Epithelial cell of alveolus of lung (primary cell): Measurements from ENCODE around the gene SURF6. TPM values are rescaled to one million over a fixed set of nuclear protein-coding genes. Genes with fewer than 3 reads are reported as not detected.

Experiments
- total RNA-seq: library from RNA; depleted of rRNA; stranded (reverse); fragments of >200 nt; gene quantifications from 2 replicates; pipeline ENCODE4 v1.2.1, GENCODE V29; 2015

The SURF6 gene
- total RNA-seq: 12.8 and 18.4 TPM in 2 replicates

DNA sequence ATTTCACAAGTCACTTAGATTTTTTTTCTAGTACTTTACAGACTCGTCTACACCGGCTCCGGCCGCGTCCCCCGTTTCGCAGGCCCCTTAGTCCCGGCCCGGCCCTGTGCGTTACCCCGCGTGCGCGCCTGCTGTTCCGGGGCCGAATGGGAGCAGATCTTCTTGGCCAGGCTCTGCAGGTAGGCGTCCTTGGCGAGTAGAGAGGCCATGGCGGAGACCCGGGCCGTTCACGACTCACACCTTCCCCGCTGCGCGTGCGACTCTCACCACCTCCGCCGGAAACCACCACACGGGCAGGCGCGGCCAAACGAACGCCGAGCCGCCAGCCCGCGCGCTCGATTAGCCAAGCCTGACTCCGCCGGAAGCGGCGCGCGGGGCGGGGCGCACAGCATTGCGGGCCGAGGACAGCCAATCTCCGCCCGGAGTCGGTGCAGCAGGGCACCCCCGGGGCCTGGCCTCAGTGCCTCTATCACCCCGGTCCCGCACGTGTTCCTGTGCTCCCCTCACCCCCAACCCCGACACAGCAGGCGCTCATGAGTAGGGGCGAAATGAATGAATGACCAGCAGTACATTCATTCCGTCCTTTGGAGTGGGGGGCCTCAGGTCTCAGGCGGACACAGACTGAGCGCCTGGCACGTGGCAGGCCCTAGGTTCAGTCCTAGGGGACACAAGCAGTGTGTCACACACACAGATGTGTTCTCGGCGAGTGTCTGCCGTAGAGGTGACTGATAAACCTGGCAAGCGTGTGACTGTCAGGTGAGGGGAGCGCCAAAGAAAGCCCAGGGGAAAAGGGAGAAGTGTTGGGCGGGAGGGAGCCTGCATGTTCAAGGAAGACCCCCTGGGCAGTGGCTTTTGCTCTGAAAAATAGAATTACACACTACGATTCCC, at the start of gene SURF6:
TSS of gene SURF6 (minus strand) at position 265 of the 888 bp plus-strand sequence. CDS start at position 209, 56 bp downstream.

DNA sequence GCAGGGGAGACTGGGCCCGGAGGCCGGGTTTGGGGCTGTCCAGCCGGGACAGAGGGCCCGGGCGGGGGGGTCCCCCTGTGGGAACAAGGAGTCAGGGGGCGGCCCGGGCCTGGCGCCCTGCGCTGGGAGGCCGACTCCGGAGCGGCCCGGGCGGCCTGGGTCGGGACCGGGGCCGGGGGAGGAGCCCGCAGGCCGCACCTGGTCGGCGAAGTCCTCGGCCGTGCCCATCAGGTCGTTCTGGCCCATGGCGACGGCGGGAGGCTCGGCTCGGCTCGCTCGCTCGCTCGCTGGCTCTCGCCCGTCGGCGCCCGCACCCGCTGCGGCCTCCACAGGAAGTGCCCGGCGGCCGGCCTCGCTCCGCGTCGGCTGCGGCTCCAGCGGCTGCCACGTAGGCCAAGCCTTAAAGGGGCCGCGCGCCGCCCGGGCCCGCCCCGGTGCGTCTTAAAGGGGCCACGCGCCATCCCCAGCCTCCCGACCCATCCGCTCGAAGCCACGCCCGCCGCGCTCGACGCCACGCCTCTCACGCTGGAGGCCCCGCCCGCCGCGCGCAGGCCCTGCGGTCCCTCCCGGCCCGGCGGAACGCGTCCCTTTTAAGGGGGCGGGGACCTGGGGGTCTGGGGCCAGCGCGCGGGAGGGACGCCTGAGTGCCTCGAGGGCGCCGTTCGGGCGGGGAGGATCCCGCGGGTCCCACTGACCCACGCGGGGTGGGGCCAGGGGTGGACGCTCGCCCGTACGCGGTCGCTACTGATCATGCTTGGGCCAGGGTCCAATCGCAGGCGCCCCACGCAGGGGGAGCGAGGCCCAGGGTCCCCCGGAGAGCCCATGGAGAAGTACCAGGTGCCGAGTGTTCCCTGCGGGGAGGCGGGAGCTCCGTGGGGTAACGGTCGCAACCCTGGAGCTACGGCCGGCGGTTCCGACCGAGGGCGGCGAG, 40.0 kb upstream of the SURF6 start, which contains the start of the genes STKLD1 and SURF4:
TSS of gene STKLD1 (plus strand) at position 643 of the 931 bp plus-strand sequence. CDS start at position 751, 108 bp downstream.
TSS of gene SURF4 (minus strand) at position 337 of the 931 bp plus-strand sequence. CDS start at position 246, 91 bp downstream.

DNA sequence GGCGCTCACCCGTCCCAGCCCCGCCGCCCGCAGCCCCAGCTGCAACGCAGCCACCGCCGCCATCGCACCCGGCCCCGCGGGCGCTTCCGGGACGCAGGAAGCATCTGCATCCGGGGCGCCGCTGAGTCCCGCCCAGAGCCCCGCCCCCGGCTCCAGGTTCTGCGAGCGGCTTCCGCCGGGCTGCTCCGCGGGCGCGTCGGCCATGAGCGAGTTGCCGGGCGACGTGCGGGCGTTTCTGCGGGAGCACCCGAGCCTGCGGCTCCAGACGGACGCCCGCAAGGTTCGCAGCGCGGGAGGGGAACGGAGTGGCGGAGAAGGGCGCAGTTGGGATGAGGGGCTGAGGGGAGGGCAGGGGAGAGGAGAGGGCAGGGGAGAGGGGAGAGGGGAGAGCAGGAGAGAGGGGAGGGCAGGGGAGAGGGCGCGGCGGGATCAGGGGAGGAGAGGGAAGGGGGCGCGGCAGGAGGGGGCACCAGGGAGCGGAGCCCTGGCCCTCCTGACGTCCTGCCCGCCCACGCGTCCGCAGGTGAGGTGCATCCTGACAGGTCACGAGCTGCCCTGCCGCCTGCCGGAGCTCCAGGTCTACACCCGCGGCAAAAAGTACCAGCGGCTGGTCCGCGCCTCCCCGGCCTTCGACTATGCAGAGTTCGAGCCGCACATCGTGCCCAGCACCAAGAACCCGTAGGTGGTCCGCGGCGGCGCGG, 20.6 kb upstream of the SURF6 start, which contains the start of the genes SURF1 and SURF2:
TSS of gene SURF1 (minus strand) at position 97 of the 701 bp plus-strand sequence. CDS start at position 63, 34 bp downstream.
TSS of gene SURF2 (plus strand) at position 160 of the 701 bp plus-strand sequence. CDS start at position 203, 43 bp downstream.

DNA sequence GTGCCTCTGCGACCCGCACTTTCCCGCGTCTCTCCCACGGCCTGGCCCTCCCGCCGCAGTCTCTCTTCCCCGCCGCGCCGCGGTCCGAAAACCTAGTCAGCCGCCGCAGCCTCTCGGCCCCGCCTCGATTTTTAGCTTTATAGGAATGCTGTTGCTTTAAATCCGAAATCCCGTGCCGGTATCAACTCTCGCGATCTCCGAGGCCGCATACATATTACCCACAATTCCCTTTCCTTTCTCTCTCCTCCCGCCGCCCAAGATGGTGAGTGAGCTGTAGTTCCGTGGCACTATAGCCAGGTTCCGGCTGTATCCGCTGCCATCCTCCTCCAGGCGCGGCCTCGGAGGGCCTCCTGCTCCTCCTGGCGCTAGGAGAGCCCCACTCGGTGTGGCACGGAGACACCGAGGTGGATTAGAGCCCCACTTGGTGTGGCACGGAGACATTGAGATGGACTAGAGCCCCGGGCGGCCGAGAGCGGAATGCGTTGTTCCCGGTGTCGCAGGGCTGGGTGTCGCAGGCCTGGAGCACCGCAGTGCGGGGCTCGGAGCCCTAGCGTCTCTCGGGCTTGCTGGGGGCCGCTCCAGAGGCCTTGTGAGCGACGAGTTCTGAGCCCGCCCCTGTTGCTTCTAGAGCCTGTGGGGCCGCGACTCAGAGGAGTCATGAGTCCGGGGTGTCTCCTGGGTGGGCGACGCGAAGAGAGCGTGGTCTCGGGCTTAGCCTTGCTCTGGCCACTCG, 12.2 kb upstream of the SURF6 start, which contains the start of the genes MED22 and RPL7A:
TSS of gene MED22 (minus strand) at position 147 of the 733 bp plus-strand sequence. CDS start 1,469 bp downstream, outside the sequence.
TSS of gene RPL7A (plus strand) at position 234 of the 733 bp plus-strand sequence. CDS start at position 260, 26 bp downstream.

Other genes starting within 250 kb of the SURF6 start
- gene RALGDS, start 214.9 kb downstream of the SURF6 start, total RNA-seq: 14.9 and 17.5 TPM in 2 replicates
- 5.7 and 15.4 TPM in 2 replicates for gene GBGT1, start 172.3 kb downstream of the SURF6 start, total RNA-seq
- not detected in 2 replicates for gene OBP2B, start 126.9 kb downstream of the SURF6 start, total RNA-seq
- not detected in 2 replicates for gene ABO, start 61.0 kb downstream of the SURF6 start, total RNA-seq
- gene MED22, start 11.9 kb upstream of the SURF6 start, total RNA-seq: 19.3 and 20.9 TPM in 2 replicates
- gene RPL7A, start 12.0 kb upstream of the SURF6 start, total RNA-seq: 3,220 and 5,278 TPM in 2 replicates
- gene SURF1, start 20.3 kb upstream of the SURF6 start, total RNA-seq: 37.9 TPM in 2 replicates
- 10.0 and 14.5 TPM in 2 replicates for gene SURF2, start 20.4 kb upstream of the SURF6 start, total RNA-seq
- 295 and 445 TPM in 2 replicates for gene SURF4, start 39.9 kb upstream of the SURF6 start, total RNA-seq
- 0.13 and 1.4 TPM in 2 replicates for gene STKLD1, start 40.2 kb upstream of the SURF6 start, total RNA-seq
- gene REXO4, start 81.8 kb upstream of the SURF6 start, total RNA-seq: 14.7 and 18.2 TPM in 2 replicates
- gene ADAMTS13, start 86.2 kb upstream of the SURF6 start, total RNA-seq: 0.39 and 4.0 TPM in 2 replicates
- gene CACFD1, start 123.8 kb upstream of the SURF6 start, total RNA-seq: 5.8 and 9.4 TPM in 2 replicates
- 3.5 and 28.6 TPM in 2 replicates for gene SLC2A6, start 142.9 kb upstream of the SURF6 start, total RNA-seq
- 1.0 TPM in 1 of 2 replicates, not detected in the other for gene MYMK, start 188.8 kb upstream of the SURF6 start, total RNA-seq
- 0.26 and 2.4 TPM in 2 replicates for gene ADAMTSL2, start 198.5 kb upstream of the SURF6 start, total RNA-seq